GM12878 (cell line): ENCODE data around the gene CPLANE2. TPM values are rescaled to one million over a fixed set of nuclear protein-coding genes. Genes with fewer than 3 reads are reported as not detected.

ENCODE experiments used
- ATAC-seq: fragments of 200-7000 bp; cut with Tn5 transposase; 3 replicates; pipeline ENCODE4 v1.9.1; 2020; ENCODE audit warnings: mild to moderate bottlenecking, moderate library complexity
- BruUV-seq: library from RNA; stranded (reverse); fragments of 400-500 nt; replicated peaks from 2 replicates; lab custom pipeline; 2021; lab: Mats Ljungman, UMichigan
- CTCF ChIA-PET: fragments of 300-600 bp; sonication (Branson Sonifier 250); formaldehyde crosslinking; extraction: SDS; loops from one replicate; lab custom pipeline; 2021; ENCODE audit warnings: inconsistent platforms; lab: Yijun Ruan, JAX
- POLR2A ChIA-PET: fragments of 350-600 bp; formaldehyde crosslinking; extraction: SDS; loops from one replicate; lab custom pipeline; 2021; ENCODE audit warnings: inconsistent platforms; lab: Charles Lee
- RAD21 ChIA-PET: fragments of 300-600 bp; sonication (Branson Sonifier 250); formaldehyde crosslinking; loops from one replicate; lab custom pipeline; 2023; ENCODE audit warnings: antibody characterized with exemption; ENCODE audit not compliant: unreplicated experiment; lab: Charles Lee
- SMC1A ChIA-PET: fragments of 300-600 bp; sonication (Branson Sonifier 250); formaldehyde crosslinking; loops from one replicate; lab custom pipeline; 2023; ENCODE audit not compliant: unreplicated experiment, uncharacterized antibody; lab: Charles Lee
- DNase-seq: peaks from one replicate; pipeline ENCODE4 v3.0.0-alpha.2; 2011; ENCODE audit warnings: low read depth, low spot score
- FAIRE-seq: peaks from 3 replicates; lab custom pipeline; 2011; peaks lifted over from hg19 to GRCh38; lab: Jason Lieb, UNC
- H2AFZ ChIP-seq: 2 replicates; pipeline ENCODE4 v1.6.0; 2011; ENCODE audit warnings: low read depth, low read length, control low read depth; ENCODE audit not compliant: control insufficient read depth
- H3K27ac ChIP-seq: 2 replicates; pipeline ENCODE4 v1.5.1; 2011; ENCODE audit warnings: control low read depth; ENCODE audit not compliant: control insufficient read depth, insufficient read depth
- H3K27me3 ChIP-seq, 2 experiments: replicated peaks in 1 of 2; 2 replicates each; pipeline versions ENCODE4 v1.6.0 to v1.6.1; 2011; ENCODE audit warnings: low read length in 1 of 2; ENCODE audit not compliant: control insufficient read depth in 2 of 2, insufficient read depth in 2 of 2
- H3K36me3 ChIP-seq, 2 experiments: 2 replicates each; pipeline ENCODE4 v1.5.1; 2011; ENCODE audit warnings: low read length in 1 of 2; ENCODE audit not compliant: control insufficient read depth in 2 of 2, insufficient read depth in 2 of 2
- H3K4me1 ChIP-seq: 2 replicates; pipeline ENCODE4 v1.6.1; 2011; ENCODE audit warnings: mild to moderate bottlenecking, low read length, moderate library complexity, mixed read lengths; ENCODE audit not compliant: control insufficient read depth, insufficient read depth
- H3K4me2 ChIP-seq: 2 replicates; pipeline ENCODE4 v1.6.0; 2011; ENCODE audit warnings: control low read depth; ENCODE audit not compliant: control insufficient read depth, insufficient read depth
- H3K4me3 ChIP-seq: fragments of 200-600 bp; sonication (generic); 2 replicates; pipeline ENCODE4 v1.5.1; 2016
- H3K79me2 ChIP-seq: 2 replicates; pipeline ENCODE4 v1.6.0; 2011; ENCODE audit warnings: low read length; ENCODE audit not compliant: control insufficient read depth, insufficient read depth
- H3K9ac ChIP-seq: 2 replicates; pipeline ENCODE4 v1.8.0; 2011; ENCODE audit warnings: low read length, control low read depth, mixed read lengths; ENCODE audit not compliant: control insufficient read depth, insufficient read depth
- H3K9me3 ChIP-seq: replicated peaks from 3 replicates; pipeline ENCODE4 v1.5.1; 2011; ENCODE audit warnings: mild to moderate bottlenecking, low read length; ENCODE audit not compliant: control insufficient read depth, insufficient read depth
- H4K20me1 ChIP-seq: 2 replicates; pipeline ENCODE4 v1.6.0; 2011; ENCODE audit not compliant: control insufficient read depth, insufficient read depth
- BHLHE40 ChIP-seq, 2 experiments: fragments of 450-650 bp in 1 of 2; IDR thresholded peaks; 2 replicates each; pipeline ENCODE4 v1.6.1; 2011 to 2017; ENCODE audit warnings: low read depth in 2 of 2, borderline replicate concordance in 1 of 2, improper control_type of control experiment in 1 of 2, low read length in 1 of 2, mild to moderate bottlenecking in 1 of 2
- EGR1 ChIP-seq, 2 experiments: IDR thresholded peaks; 1 replicate in 1 of 2; 2 replicates in 1 of 2; pipeline ENCODE4 v1.6.1; 2011 to 2012; ENCODE audit warnings: low read depth in 2 of 2, low read length in 2 of 2, borderline replicate concordance in 1 of 2, mild to moderate bottlenecking in 1 of 2, moderate library complexity in 1 of 2
- IKZF1 ChIP-seq: fragments of 450-650 bp; conservative IDR thresholded peaks from 2 replicates; pipeline ENCODE4 v1.6.1; 2017; ENCODE audit warnings: antibody characterized with exemption, mild to moderate bottlenecking
- IRF4 ChIP-seq: IDR thresholded peaks from 2 replicates; pipeline ENCODE4 v1.6.1; 2011; ENCODE audit warnings: low read depth, low read length
- MEF2A ChIP-seq: IDR thresholded peaks from 2 replicates; pipeline ENCODE4 v1.6.1; 2011; ENCODE audit warnings: low read depth, mild to moderate bottlenecking, low read length, moderate library complexity; ENCODE audit not compliant: insufficient read depth
- NRF1 ChIP-seq: conservative IDR thresholded peaks from 2 replicates; pipeline ENCODE4 v1.6.1; 2011; ENCODE audit warnings: mild to moderate bottlenecking, low read depth, low read length, improper control_type of control experiment
- RAD21 ChIP-seq: IDR thresholded peaks from 2 replicates; pipeline ENCODE4 v1.6.1; 2011; ENCODE audit warnings: mild to moderate bottlenecking, low read depth, low read length, moderate library complexity; ENCODE audit not compliant: insufficient read depth
- RUNX3 ChIP-seq: IDR thresholded peaks from 2 replicates; pipeline ENCODE4 v1.6.1; 2012; ENCODE audit warnings: low read length, inconsistent platforms
- SMC3 ChIP-seq: IDR thresholded peaks from 2 replicates; pipeline ENCODE4 v1.6.1; 2011; ENCODE audit warnings: low read length, improper control_type of control experiment, borderline replicate concordance
- SREBF1 ChIP-seq: IDR thresholded peaks from 2 replicates; pipeline ENCODE4 v1.6.1; 2012; ENCODE audit warnings: mild to moderate bottlenecking, low read length
- YY1 ChIP-seq: IDR thresholded peaks from 2 replicates; pipeline ENCODE4 v1.6.1; 2011; ENCODE audit warnings: low read depth, mild to moderate bottlenecking, low read length
- WGBS: methylation state at CpG from one replicate; pipeline ENCODE4 v1.1.6; 2016; ENCODE audit warnings: low lambda C conversion rate; ENCODE audit not compliant: insufficient replicate concordance, insufficient coverage; ENCODE audit errors: missing lambda C conversion rate; 5-methylcytosine and 5-hydroxymethylcytosine counted together
- in situ Hi-C: fragments of 300-500 bp; cut with MboI; formaldehyde crosslinking; loops from 9 replicates; pipeline ENCODE4 v1.14.3; 2018; ENCODE audit warnings: mixed read lengths
- intact Hi-C: fragments of 100-400 bp; cut with micrococcal nuclease; formaldehyde crosslinking; loops from one replicate; pipeline ENCODE4 v1.14.2; 2022; ENCODE audit not compliant: unreplicated experiment
- polyA plus RNA-seq, 11 experiments: library from polyadenylated mRNA; depleted of rRNA in 4 of 11; unstranded in 6 of 11; stranded (reverse) in 5 of 11; fragments of >200 nt; fragmentation: Nextera tagmentation in 4 of 11; fragmentation: Illumina TruSeq in 1 of 11; extraction: Ambion mirVana in 4 of 11; extraction: Trizol in 1 of 11; gene quantifications; 1 replicate in 1 of 11; 2 replicates in 10 of 11; pipeline versions ENCODE4 v1.2.1 to v1.2.3, GENCODE V29; 2011 to 2016; ENCODE audit warnings: inconsistent platforms in 2 of 11, missing spikeins in 2 of 11, low read depth in 1 of 11
- total RNA-seq, 4 experiments: library from RNA; depleted of rRNA in 3 of 4; stranded (reverse); fragments of >200 nt in 3 of 4; fragmentation: Illumina TruSeq in 1 of 4; extraction: Trizol in 1 of 4; gene quantifications; 2 replicates each; pipeline versions ENCODE4 v1.2.1 to v1.2.3, GENCODE V29; 2013 to 2021
- TF ChIP-seq, protein P1 (sequence below): IDR thresholded peaks from 2 replicates; pipeline ENCODE4 v1.6.1; 2012; ENCODE audit warnings: improper control_type of control experiment, low read depth, low read length; ENCODE audit not compliant: insufficient replicate concordance
- TF ChIP-seq, protein P2 (sequence below), 3 experiments: IDR thresholded peaks in 2 of 3; conservative IDR thresholded peaks in 1 of 3; 2 replicates each; pipeline ENCODE4 v1.5.1; 2011; ENCODE audit warnings: low read depth in 3 of 3, low read length in 3 of 3, mild to moderate bottlenecking in 3 of 3, control low read depth in 2 of 3, moderate library complexity in 2 of 3, inconsistent platforms in 1 of 3, mixed read lengths in 1 of 3; ENCODE audit not compliant: control insufficient read depth in 2 of 3, insufficient read depth in 1 of 3; ENCODE audit errors: extremely low read depth in 1 of 3

Gene CPLANE2
- total and polyA plus RNA-seq, 10 of the 15 experiments (the other 5 are each of a cell fraction or from before 2014, with no cell fraction given), result 0.09 to 4.5 (median 2.3) TPM; not detected in 1

- TF ChIP-seq, protein P1, sequence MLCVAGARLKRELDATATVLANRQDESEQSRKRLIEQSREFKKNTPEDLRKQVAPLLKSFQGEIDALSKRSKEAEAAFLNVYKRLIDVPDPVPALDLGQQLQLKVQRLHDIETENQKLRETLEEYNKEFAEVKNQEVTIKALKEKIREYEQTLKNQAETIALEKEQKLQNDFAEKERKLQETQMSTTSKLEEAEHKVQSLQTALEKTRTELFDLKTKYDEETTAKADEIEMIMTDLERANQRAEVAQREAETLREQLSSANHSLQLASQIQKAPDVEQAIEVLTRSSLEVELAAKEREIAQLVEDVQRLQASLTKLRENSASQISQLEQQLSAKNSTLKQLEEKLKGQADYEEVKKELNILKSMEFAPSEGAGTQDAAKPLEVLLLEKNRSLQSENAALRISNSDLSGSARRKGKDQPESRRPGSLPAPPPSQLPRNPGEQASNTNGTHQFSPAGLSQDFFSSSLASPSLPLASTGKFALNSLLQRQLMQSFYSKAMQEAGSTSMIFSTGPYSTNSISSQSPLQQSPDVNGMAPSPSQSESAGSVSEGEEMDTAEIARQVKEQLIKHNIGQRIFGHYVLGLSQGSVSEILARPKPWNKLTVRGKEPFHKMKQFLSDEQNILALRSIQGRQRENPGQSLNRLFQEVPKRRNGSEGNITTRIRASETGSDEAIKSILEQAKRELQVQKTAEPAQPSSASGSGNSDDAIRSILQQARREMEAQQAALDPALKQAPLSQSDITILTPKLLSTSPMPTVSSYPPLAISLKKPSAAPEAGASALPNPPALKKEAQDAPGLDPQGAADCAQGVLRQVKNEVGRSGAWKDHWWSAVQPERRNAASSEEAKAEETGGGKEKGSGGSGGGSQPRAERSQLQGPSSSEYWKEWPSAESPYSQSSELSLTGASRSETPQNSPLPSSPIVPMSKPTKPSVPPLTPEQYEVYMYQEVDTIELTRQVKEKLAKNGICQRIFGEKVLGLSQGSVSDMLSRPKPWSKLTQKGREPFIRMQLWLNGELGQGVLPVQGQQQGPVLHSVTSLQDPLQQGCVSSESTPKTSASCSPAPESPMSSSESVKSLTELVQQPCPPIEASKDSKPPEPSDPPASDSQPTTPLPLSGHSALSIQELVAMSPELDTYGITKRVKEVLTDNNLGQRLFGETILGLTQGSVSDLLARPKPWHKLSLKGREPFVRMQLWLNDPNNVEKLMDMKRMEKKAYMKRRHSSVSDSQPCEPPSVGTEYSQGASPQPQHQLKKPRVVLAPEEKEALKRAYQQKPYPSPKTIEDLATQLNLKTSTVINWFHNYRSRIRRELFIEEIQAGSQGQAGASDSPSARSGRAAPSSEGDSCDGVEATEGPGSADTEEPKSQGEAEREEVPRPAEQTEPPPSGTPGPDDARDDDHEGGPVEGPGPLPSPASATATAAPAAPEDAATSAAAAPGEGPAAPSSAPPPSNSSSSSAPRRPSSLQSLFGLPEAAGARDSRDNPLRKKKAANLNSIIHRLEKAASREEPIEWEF, result no peak
- TF ChIP-seq SREBF1, result no peak
- TF ChIP-seq NRF1, result no peak
These were observed 48.0 kb downstream of the CPLANE2 start (continued) for GRCh38 chr1:16189003-16189402.

- Histone ChIP-seq H3K27ac (no peak overlapping the region), H4K20me1 (no peaks in the 10 kb centered on the region), H3K4me1 (no peaks in the 10 kb centered on the region), H3K36me3 (no peaks in the 10 kb centered on the region), H3K9ac (no peak overlapping the region), H3K27me3 (no peaks in the 10 kb centered on the region), H3K4me2 (no peak overlapping the region), H2AFZ (no peak overlapping the region), H3K4me3 (no peak overlapping the region), H3K9me3 (no peaks in the 10 kb centered on the region), H3K79me2 (no peaks in the 10 kb centered on the region)
- DNase-seq (no peak), ATAC-seq (peak; percentile 93), FAIRE-seq (peak; percentile 81)
- intact Hi-C loops, result loop anchor here (1.0 kb wide), 3 partner anchors 56 to 179 kb away; no protein-coding TSS in a partner anchor
- 6% methylated on average over 15 of the region's 15 CpGs for WGBS
- ChIA-PET SMC1A (interaction anchor here (0.5 to 6.6 kb wide), 13 partner anchors 9 to 181 kb away, joined by 3 to 63 read pairs (median 6); partner anchors contain the start of gene FBXO42), RAD21 (interaction anchor here (0.6 to 12.2 kb wide), 9 partner anchors 19 to 180 kb away, joined by 3 to 223 read pairs (median 3); no protein-coding TSS in a partner anchor), POLR2A (no interaction called here), CTCF (interaction anchor here (0.7 to 15.1 kb wide), 22 partner anchors 12 to 427 kb away, joined by 3 to 375 read pairs (median 4); partner anchors contain the start of gene FAM131C)
- in situ Hi-C loops, result no loop called here
- no TSS peak for BruUV-seq
- TF ChIP-seq EGR1 (IDR thresholded peaks at IDR 0.05; ENCODE audit: borderline replicate concordance in 1 of 2, low read depth in 2 of 2, low read length in 2 of 2) (peak in 1 of 2 experiments; percentile 18; a peak in 1 of 3 replicates), SMC3 (peak; percentile 98), RAD21 (peak; percentile 98), RUNX3 (peak; percentile 57), IRF4 (0 out of 2 replicates have a peak, but pooled peaks have one; percentile 41), YY1 (peak; percentile 87), BHLHE40 (IDR thresholded peaks at IDR 0.05; ENCODE audit: borderline replicate concordance in 1 of 2, low read depth in 2 of 2, low read length in 1 of 2) (peak; percentile 5 to 14; a peak in 1 of 4 replicates), MEF2A (0 out of 2 replicates have a peak, but pooled peaks have one; percentile 18), IKZF1 (0 out of 2 replicates have a peak, but pooled peaks have one; percentile 5)
- TF ChIP-seq, protein P2, sequence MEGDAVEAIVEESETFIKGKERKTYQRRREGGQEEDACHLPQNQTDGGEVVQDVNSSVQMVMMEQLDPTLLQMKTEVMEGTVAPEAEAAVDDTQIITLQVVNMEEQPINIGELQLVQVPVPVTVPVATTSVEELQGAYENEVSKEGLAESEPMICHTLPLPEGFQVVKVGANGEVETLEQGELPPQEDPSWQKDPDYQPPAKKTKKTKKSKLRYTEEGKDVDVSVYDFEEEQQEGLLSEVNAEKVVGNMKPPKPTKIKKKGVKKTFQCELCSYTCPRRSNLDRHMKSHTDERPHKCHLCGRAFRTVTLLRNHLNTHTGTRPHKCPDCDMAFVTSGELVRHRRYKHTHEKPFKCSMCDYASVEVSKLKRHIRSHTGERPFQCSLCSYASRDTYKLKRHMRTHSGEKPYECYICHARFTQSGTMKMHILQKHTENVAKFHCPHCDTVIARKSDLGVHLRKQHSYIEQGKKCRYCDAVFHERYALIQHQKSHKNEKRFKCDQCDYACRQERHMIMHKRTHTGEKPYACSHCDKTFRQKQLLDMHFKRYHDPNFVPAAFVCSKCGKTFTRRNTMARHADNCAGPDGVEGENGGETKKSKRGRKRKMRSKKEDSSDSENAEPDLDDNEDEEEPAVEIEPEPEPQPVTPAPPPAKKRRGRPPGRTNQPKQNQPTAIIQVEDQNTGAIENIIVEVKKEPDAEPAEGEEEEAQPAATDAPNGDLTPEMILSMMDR (IDR thresholded peaks at IDR 0.05 in 2 of 3, conservative IDR thresholded peaks at IDR 0.05 in 1 of 3; ENCODE audit: control insufficient read depth in 2 of 3, extremely low read depth in 1 of 3, insufficient read depth in 1 of 3, low read depth in 3 of 3, low read length in 3 of 3), result peak; percentile 91 to 96 (median 94)
These were observed 49.1 kb downstream of the CPLANE2 start for GRCh38 chr1:16187748-16188401.
